SK-N-SH treated with all-trans-retinoic acid at 6 μM for 48 hours (cell line): ENCODE results near the gene CHST11.

ENCODE experiments used
- GLIS3 ChIP-seq: fragments of 250-450 bp; sonication (Bioruptor Pico); IDR thresholded peaks from 2 replicates; pipeline ENCODE4 v1.5.0; 2020; ENCODE audit warnings: mild to moderate bottlenecking, moderate library complexity
- OSR1 ChIP-seq: fragments of 250-450 bp; sonication (Bioruptor Pico); IDR thresholded peaks from 2 replicates; pipeline ENCODE4 v1.8.0; 2022; ENCODE audit warnings: moderate library complexity, mild to moderate bottlenecking, inconsistent platforms
- RARB ChIP-seq: fragments of 250-450 bp; sonication (Bioruptor Pico); IDR thresholded peaks from 2 replicates; pipeline ENCODE4 v1.8.0; 2021; ENCODE audit warnings: mild to moderate bottlenecking, moderate library complexity
- ZFP3 ChIP-seq: fragments of 250-450 bp; sonication (Bioruptor Pico); IDR thresholded peaks from 2 replicates; pipeline ENCODE4 v1.5.0; 2020; ENCODE audit warnings: mild to moderate bottlenecking, moderate library complexity
- TF ChIP-seq, protein P1 (sequence below): fragments of 250-450 bp; sonication (Bioruptor Pico); IDR thresholded peaks from 2 replicates; pipeline ENCODE4 v1.8.0; 2020; ENCODE audit warnings: mild to moderate bottlenecking, moderate library complexity, borderline replicate concordance

DNA sequence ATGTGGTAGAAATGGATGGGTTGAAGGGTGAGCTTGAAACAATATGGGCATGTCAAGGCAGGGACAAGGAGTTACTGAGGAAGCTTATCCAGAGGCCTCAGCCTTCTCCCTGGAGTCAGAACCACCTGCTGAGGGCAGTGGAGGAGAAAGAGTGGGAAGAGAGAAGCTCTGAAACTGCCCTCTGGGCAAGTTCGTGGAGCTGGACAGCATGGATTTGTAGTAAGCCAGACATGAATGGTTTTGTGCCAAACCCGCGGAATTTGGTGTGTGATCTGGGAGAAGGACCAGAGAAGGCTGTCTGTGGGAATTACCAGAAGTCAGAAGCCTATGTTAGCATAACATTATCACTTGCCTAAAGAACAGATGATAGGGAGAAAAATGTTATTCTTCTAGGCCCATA lies 336.5 kb downstream of the CHST11 start:
- TF ChIP-seq ZFP3 (CRISPR knock-in tag) (no peak), GLIS3 (no peak), RARB (CRISPR knock-in tag) (no peak), OSR1 (no peak)
- TF ChIP-seq, protein P1, sequence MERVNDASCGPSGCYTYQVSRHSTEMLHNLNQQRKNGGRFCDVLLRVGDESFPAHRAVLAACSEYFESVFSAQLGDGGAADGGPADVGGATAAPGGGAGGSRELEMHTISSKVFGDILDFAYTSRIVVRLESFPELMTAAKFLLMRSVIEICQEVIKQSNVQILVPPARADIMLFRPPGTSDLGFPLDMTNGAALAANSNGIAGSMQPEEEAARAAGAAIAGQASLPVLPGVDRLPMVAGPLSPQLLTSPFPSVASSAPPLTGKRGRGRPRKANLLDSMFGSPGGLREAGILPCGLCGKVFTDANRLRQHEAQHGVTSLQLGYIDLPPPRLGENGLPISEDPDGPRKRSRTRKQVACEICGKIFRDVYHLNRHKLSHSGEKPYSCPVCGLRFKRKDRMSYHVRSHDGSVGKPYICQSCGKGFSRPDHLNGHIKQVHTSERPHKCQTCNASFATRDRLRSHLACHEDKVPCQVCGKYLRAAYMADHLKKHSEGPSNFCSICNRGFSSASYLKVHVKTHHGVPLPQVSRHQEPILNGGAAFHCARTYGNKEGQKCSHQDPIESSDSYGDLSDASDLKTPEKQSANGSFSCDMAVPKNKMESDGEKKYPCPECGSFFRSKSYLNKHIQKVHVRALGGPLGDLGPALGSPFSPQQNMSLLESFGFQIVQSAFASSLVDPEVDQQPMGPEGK (CRISPR knock-in tag), result no peak
